Vagina (tissue), 2 donors: ENCODE results near the gene KL.

Experiments used
- POLR2A ChIP-seq, 2 donors: fragments of 450-650 bp; IDR thresholded peaks; one replicate each; pipeline ENCODE4 v1.6.1; 2017; ENCODE audit warnings: antibody characterized with exemption in 2 of 2, mild to moderate bottlenecking in 2 of 2, moderate library complexity in 2 of 2
- TF ChIP-seq, protein P1 (sequence below), 3 experiments: fragments of 450-650 bp in 2 of 3; fragments of 200-600 bp in 1 of 3; sonication (generic) in 1 of 3; IDR thresholded peaks; one replicate each; pipeline ENCODE4 v1.5.1; 2017 to 2019; ENCODE audit warnings: antibody characterized with exemption in 3 of 3, mild to moderate bottlenecking in 2 of 3, moderate library complexity in 2 of 3

DNA sequence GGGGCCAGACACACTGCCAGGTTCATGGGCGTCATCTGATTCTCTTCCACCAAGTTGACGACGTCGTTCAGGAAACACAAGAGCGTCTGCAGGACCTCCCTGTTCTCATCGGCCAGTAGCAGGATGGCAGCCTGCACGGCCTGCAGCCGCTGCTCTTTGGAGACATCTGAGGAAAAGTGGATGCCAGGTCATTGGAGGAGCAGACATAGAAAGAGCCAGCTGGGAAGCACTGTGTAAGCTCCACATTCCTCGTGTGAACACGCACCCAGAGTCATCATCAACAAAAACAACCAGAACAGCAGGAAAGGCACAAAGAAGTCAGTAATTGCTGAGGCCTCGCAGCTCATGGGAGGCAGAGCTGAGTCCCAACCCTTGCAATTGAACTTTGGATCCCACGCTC, 96.5 kb downstream of the KL start:
- TF ChIP-seq, protein P1, sequence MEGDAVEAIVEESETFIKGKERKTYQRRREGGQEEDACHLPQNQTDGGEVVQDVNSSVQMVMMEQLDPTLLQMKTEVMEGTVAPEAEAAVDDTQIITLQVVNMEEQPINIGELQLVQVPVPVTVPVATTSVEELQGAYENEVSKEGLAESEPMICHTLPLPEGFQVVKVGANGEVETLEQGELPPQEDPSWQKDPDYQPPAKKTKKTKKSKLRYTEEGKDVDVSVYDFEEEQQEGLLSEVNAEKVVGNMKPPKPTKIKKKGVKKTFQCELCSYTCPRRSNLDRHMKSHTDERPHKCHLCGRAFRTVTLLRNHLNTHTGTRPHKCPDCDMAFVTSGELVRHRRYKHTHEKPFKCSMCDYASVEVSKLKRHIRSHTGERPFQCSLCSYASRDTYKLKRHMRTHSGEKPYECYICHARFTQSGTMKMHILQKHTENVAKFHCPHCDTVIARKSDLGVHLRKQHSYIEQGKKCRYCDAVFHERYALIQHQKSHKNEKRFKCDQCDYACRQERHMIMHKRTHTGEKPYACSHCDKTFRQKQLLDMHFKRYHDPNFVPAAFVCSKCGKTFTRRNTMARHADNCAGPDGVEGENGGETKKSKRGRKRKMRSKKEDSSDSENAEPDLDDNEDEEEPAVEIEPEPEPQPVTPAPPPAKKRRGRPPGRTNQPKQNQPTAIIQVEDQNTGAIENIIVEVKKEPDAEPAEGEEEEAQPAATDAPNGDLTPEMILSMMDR (IDR thresholded peaks at IDR 0.05) = no peak
- TF ChIP-seq POLR2A (IDR thresholded peaks at IDR 0.05) = no peak
